ENCODE data around the gene REV1. TPM values are rescaled to one million over a fixed set of nuclear protein-coding genes. Genes with fewer than 3 reads are reported as not detected.

Gene REV1
- total and polyA plus RNA-seq, 9 of the 15 experiments (the other 6 are each of a cell fraction or from before 2014, with no cell fraction given): 12.8 to 54.4 (median 29.6) TPM

DNA sequence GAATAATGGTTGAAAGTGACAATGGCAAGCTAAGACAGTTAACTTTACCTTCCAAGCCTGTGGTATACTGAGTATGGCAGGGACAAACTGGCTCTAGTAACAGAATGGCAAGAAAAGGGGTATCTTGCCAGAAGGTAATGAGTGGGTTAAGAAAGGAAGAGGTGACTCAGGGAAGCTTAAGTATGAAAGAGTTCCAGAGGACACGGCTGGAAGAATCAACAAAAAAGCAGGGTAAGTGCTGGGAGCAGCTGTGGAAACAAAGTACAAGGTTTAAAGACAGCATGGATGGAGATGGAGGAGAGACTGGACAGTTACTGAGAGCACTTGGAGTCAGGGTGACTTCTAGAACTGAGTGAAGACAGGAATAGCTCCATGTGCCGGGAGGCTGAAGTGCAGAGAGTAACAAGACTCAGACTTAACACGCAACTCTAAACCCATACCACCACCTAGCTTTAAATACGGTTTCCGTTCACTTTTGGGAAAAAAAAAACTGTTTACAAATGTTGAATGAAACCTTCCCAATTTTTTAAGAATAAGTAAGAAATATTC, 69.0 kb downstream of the REV1 start:
- Histone ChIP-seq H4K20me1 (replicated peaks; ENCODE audit: control insufficient read depth, insufficient read depth, low read length) (no peaks in the 10 kb centered on the region), H3K9ac (ENCODE audit: insufficient read depth in 1 of 2, low read depth in 2 of 2, low read length in 2 of 2) (no peak overlapping the region), H3K36me3 (ENCODE audit: control insufficient read depth, insufficient read depth, low read length) (peaks cover 93% of the 10 kb centered on the region), H3K9me3 (replicated peaks; ENCODE audit: control insufficient read depth, insufficient read depth, low read depth, low read length) (no peaks in the 10 kb centered on the region), H3K27me3 (ENCODE audit: control insufficient read depth in 2 of 2, insufficient read depth in 2 of 2, low read length in 2 of 2) (no peaks in the 10 kb centered on the region), H3K27ac (ENCODE audit: extremely low read depth, low read depth, low read length) (no peak overlapping the region), H3K4me1 (replicated peaks in 1 of 2; ENCODE audit: control insufficient read depth in 2 of 2, insufficient read depth in 2 of 2, low read length in 2 of 2) (no peaks in the 10 kb centered on the region), H3K4me3 (no peak overlapping the region), H3K9me1 (ENCODE audit: control insufficient read depth, insufficient read depth, low read length) (no peaks in the 10 kb centered on the region), H3K79me2 (ENCODE audit: control insufficient read depth, insufficient read depth, low read length) (no peaks in the 10 kb centered on the region), H2AFZ (ENCODE audit: low read depth, low read length) (no peak overlapping the region), H3K4me2 (ENCODE audit: insufficient read depth, low read length) (no peak overlapping the region)
- ChIA-PET POLR2A (interaction anchor here (0.7 to 1.5 kb wide), 5 partner anchors 11 to 146 kb away, joined by 3 to 5 read pairs (median 4); no protein-coding TSS in a partner anchor), CTCF (ENCODE audit: low intra/inter-chr PET ratio) (no interaction called here)
- no peak for TF ChIP-seq IFI16 (CRISPR knock-in tag; IDR thresholded peaks at IDR 0.05)
- FAIRE-seq (no peak), DNase-seq (ENCODE audit: extremely low read depth in 1 of 4, low spot score in 3 of 4) (no peak), ATAC-seq (no peak)
- intact Hi-C loops (cut with micrococcal nuclease): no loop called here
- BruUV-seq (replicated peaks): no TSS peak
- in situ Hi-C loops (cut with MboI): no loop called here
- 90% methylated on average over 5 of the region's 5 CpGs for WGBS (ENCODE audit: insufficient coverage, low coverage, missing lambda C conversion rate)

DNA sequence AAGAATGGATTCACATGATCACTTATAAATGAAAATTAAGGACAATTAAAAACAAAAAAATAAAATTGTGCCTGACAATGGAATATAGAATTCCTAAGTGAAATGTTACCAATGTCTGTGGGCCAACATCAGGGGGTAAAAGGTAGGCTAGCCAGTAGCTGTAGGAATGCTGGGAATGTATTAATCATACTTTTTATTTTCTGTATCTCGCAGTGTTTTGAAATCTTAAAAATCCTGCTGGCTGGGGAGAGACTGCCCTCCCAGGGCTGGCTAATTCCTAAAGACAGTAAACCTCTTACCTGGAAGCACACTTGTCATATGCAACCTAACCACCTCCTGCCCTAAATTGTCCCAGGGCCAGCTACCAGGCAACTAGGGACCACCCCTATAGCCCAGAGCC, 69.8 kb downstream of the REV1 start:
- ChIA-PET POLR2A (interaction anchor here (1.0 to 1.3 kb wide), 3 partner anchors 14 to 37 kb away, joined by 3 to 4 read pairs (median 4); no protein-coding TSS in a partner anchor), CTCF (ENCODE audit: low intra/inter-chr PET ratio) (no interaction called here)
- peaks cover 93% of the 10 kb centered on the region for H3K36me3 ChIP-seq (ENCODE audit: control insufficient read depth, insufficient read depth, low read length)
- ATAC-seq: no peak
- BruUV-seq (replicated peaks): no TSS peak
- no peak overlapping the region for H3K4me2 ChIP-seq (ENCODE audit: insufficient read depth, low read length)
- no peaks in the 10 kb centered on the region for H3K4me1 ChIP-seq (replicated peaks in 1 of 2; ENCODE audit: control insufficient read depth in 2 of 2, insufficient read depth in 2 of 2, low read length in 2 of 2)
- no peak for DNase-seq (ENCODE audit: extremely low read depth in 1 of 4, low spot score in 3 of 4)
- H3K27ac ChIP-seq (ENCODE audit: extremely low read depth, low read depth, low read length): no peak overlapping the region
- no peak for TF ChIP-seq ZC3H11A (IDR thresholded peaks at IDR 0.05; ENCODE audit: low read depth, low read length)
- TF ChIP-seq DNMT1 (IDR thresholded peaks at IDR 0.05): no peak
- TF ChIP-seq BMI1 (IDR thresholded peaks at IDR 0.05; ENCODE audit: low read length): no peak
- TF ChIP-seq HDGF (IDR thresholded peaks at IDR 0.05): no peak
- H3K79me2 ChIP-seq (ENCODE audit: control insufficient read depth, insufficient read depth, low read length): no peaks in the 10 kb centered on the region
- H3K9ac ChIP-seq (ENCODE audit: insufficient read depth in 1 of 2, low read depth in 2 of 2, low read length in 2 of 2): no peak overlapping the region
- FAIRE-seq: no peak
- H3K4me3 ChIP-seq: no peak overlapping the region
- in situ Hi-C loops (cut with MboI) (no loop called here), intact Hi-C loops (cut with micrococcal nuclease) (no loop called here)
- 100% methylated on average over 1 of the region's 1 CpG for WGBS (ENCODE audit: insufficient coverage, low coverage, missing lambda C conversion rate)
- no peaks in the 10 kb centered on the region for H4K20me1 ChIP-seq (replicated peaks; ENCODE audit: control insufficient read depth, insufficient read depth, low read length)
- H2AFZ ChIP-seq (ENCODE audit: low read depth, low read length): no peak overlapping the region
- H3K27me3 ChIP-seq (ENCODE audit: control insufficient read depth in 2 of 2, insufficient read depth in 2 of 2, low read length in 2 of 2): no peaks in the 10 kb centered on the region
- H3K9me1 ChIP-seq (ENCODE audit: control insufficient read depth, insufficient read depth, low read length): no peaks in the 10 kb centered on the region
- no peaks in the 10 kb centered on the region for H3K9me3 ChIP-seq (replicated peaks; ENCODE audit: control insufficient read depth, insufficient read depth, low read depth, low read length)
